GM23338 (cell line): ENCODE data around the gene SYNE2. TPM values are rescaled to one million over a fixed set of nuclear protein-coding genes. Genes with fewer than 3 reads are reported as not detected.

Experiments
- ATAC-seq: fragments of 200-7000 bp; cut with Tn5 transposase; 3 replicates; pipeline ENCODE4 v1.9.1; 2020
- DNase-seq: peaks from one replicate; pipeline ENCODE4 v3.0.0-alpha.2; 2015; ENCODE audit warnings: low spot score
- H2AFZ ChIP-seq: fragments of 200-600 bp; sonication (generic); 2 replicates; pipeline ENCODE4 v1.8.0; 2016; ENCODE audit warnings: antibody characterized with exemption, mild to moderate bottlenecking, moderate library complexity
- H3F3A ChIP-seq: fragments of 200-600 bp; sonication (generic); replicated peaks from 2 replicates; pipeline ENCODE4 v1.8.0; 2017; ENCODE audit warnings: antibody characterized with exemption, mixed run types, low read depth
- H3K27ac ChIP-seq: fragments of 200-600 bp; sonication (generic); 2 replicates; pipeline ENCODE4 v1.6.1; 2016; ENCODE audit warnings: low read depth
- H3K27me3 ChIP-seq: fragments of 200-600 bp; sonication (generic); 2 replicates; pipeline ENCODE4 v1.8.0; 2016; ENCODE audit warnings: mild to moderate bottlenecking, mixed run types, moderate library complexity; ENCODE audit not compliant: insufficient read depth
- H3K36me3 ChIP-seq: fragments of 200-600 bp; sonication (generic); 2 replicates; pipeline ENCODE4 v1.8.0; 2016; ENCODE audit warnings: mild to moderate bottlenecking; ENCODE audit not compliant: insufficient read depth
- H3K4me1 ChIP-seq: fragments of 200-600 bp; sonication (generic); 2 replicates; pipeline ENCODE4 v1.8.0; 2016; ENCODE audit warnings: mild to moderate bottlenecking, moderate library complexity; ENCODE audit not compliant: insufficient read depth
- H3K4me2 ChIP-seq: fragments of 200-600 bp; sonication (generic); 2 replicates; pipeline ENCODE4 v1.7.1; 2017; ENCODE audit warnings: mixed run types
- H3K4me3 ChIP-seq: fragments of 200-600 bp; sonication (generic); 2 replicates; pipeline ENCODE4 v1.6.1; 2016; ENCODE audit warnings: mixed run types
- H3K79me2 ChIP-seq: fragments of 200-600 bp; sonication (generic); replicated peaks from 2 replicates; pipeline ENCODE4 v1.8.0; 2017; ENCODE audit warnings: mild to moderate bottlenecking; ENCODE audit not compliant: insufficient read depth
- H3K9me2 ChIP-seq: fragments of 200-600 bp; sonication (generic); 2 replicates; pipeline ENCODE4 v1.8.0; 2017; ENCODE audit not compliant: insufficient read depth
- H4K20me1 ChIP-seq: fragments of 200-600 bp; sonication (generic); replicated peaks from 2 replicates; pipeline ENCODE4 v1.8.0; 2017; ENCODE audit warnings: mild to moderate bottlenecking; ENCODE audit not compliant: insufficient read depth
- H3K27ac Mint-ChIP-seq: 2 replicates; pipeline ENCODE4 v1.8.0; 2020; ENCODE audit warnings: inconsistent platforms, mild to moderate bottlenecking, moderate library complexity, mixed read lengths
- H3K27me3 Mint-ChIP-seq: 3 replicates; pipeline ENCODE4 v1.8.0; 2022; ENCODE audit warnings: low read depth, mild to moderate bottlenecking, moderate library complexity, mixed read lengths, inconsistent platforms; ENCODE audit not compliant: insufficient read depth, poor library complexity
- H3K36me3 Mint-ChIP-seq: 3 replicates; pipeline ENCODE4 v1.8.0; 2021; ENCODE audit warnings: low read depth, mild to moderate bottlenecking, inconsistent platforms, moderate library complexity, mixed read lengths
- H3K4me1 Mint-ChIP-seq: 3 replicates; pipeline ENCODE4 v1.8.0; 2020; ENCODE audit warnings: mild to moderate bottlenecking, inconsistent platforms, mixed read lengths
- H3K4me3 Mint-ChIP-seq: 3 replicates; pipeline ENCODE4 v1.8.0; 2021; ENCODE audit warnings: moderate library complexity, mild to moderate bottlenecking, inconsistent platforms, mixed read lengths
- H3K9me3 Mint-ChIP-seq: 3 replicates; pipeline ENCODE4 v1.8.0; 2020; ENCODE audit warnings: moderate library complexity, mild to moderate bottlenecking, inconsistent platforms, mixed read lengths
- CREB1 ChIP-seq: fragments of 250-450 bp; sonication (Bioruptor Pico); IDR thresholded peaks from 2 replicates; pipeline ENCODE4 v1.5.0; 2020; ENCODE audit warnings: low read depth, mild to moderate bottlenecking, moderate library complexity
- EZH2 ChIP-seq: fragments of 200-600 bp; sonication (generic); IDR thresholded peaks from one replicate; pipeline ENCODE4 v1.8.0; 2017; ENCODE audit warnings: antibody characterized with exemption, mild to moderate bottlenecking, low read depth; ENCODE audit not compliant: unreplicated experiment
- EZH2phosphoT487 ChIP-seq: fragments of 200-600 bp; sonication (generic); IDR thresholded peaks from one replicate; pipeline ENCODE4 v1.8.1; 2018; ENCODE audit warnings: antibody characterized with exemption; ENCODE audit not compliant: unreplicated experiment
- JUNB ChIP-seq: IDR thresholded peaks from one replicate; pipeline ENCODE4 v1.6.1; 2016; ENCODE audit warnings: antibody characterized with exemption; ENCODE audit not compliant: unreplicated experiment
- STAT1 ChIP-seq: IDR thresholded peaks from one replicate; pipeline ENCODE4 v1.6.1; 2016; ENCODE audit warnings: antibody characterized with exemption; ENCODE audit not compliant: unreplicated experiment
- ZNF114 ChIP-seq: fragments of 250-450 bp; sonication (Bioruptor Pico); IDR thresholded peaks from 2 replicates; pipeline ENCODE4 v1.5.0; 2020; ENCODE audit warnings: mild to moderate bottlenecking, moderate library complexity
- ZNF331 ChIP-seq: fragments of 250-450 bp; sonication (Bioruptor Pico); IDR thresholded peaks from 2 replicates; pipeline ENCODE4 v1.5.0; 2020; ENCODE audit warnings: low read depth, mild to moderate bottlenecking, moderate library complexity
- polyA plus RNA-seq: library from polyadenylated mRNA; unstranded; fragments of >200 nt; fragmentation: Nextera tagmentation; extraction: Ambion mirVana; gene quantifications from 2 replicates; pipeline ENCODE4 v1.2.1, GENCODE V29; 2016
- total RNA-seq: library from RNA; depleted of rRNA; stranded (reverse); fragments of >200 nt; shearing (Covaris generic); gene quantifications from 2 replicates; pipeline ENCODE4 v1.2.3, GENCODE V29; 2014
- TF ChIP-seq, protein P1 (sequence below): IDR thresholded peaks from 2 replicates; pipeline ENCODE4 v1.6.1; 2016; ENCODE audit warnings: antibody characterized with exemption
- TF ChIP-seq, protein P2 (sequence below), 2 experiments: fragments of 200-600 bp in 1 of 2; sonication (generic) in 1 of 2; conservative IDR thresholded peaks; 2 replicates each; pipeline versions ENCODE4 v1.5.1 to v1.6.1; 2016 to 2017; ENCODE audit warnings: antibody characterized with exemption in 2 of 2, low read depth in 2 of 2, mild to moderate bottlenecking in 2 of 2, moderate library complexity in 1 of 2
- TF ChIP-seq, protein P3 (sequence below): fragments of 250-450 bp; sonication (Bioruptor Pico); IDR thresholded peaks from 2 replicates; pipeline ENCODE4 v1.5.0; 2020; ENCODE audit warnings: mild to moderate bottlenecking, moderate library complexity
- TF ChIP-seq, protein P4 (sequence below): IDR thresholded peaks from one replicate; pipeline ENCODE4 v1.6.1; 2018; ENCODE audit warnings: antibody characterized with exemption; ENCODE audit not compliant: unreplicated experiment

SYNE2 gene
- total and polyA plus RNA-seq, 2 experiments from 2014 or later = 34.3 to 86.5 TPM

DNA sequence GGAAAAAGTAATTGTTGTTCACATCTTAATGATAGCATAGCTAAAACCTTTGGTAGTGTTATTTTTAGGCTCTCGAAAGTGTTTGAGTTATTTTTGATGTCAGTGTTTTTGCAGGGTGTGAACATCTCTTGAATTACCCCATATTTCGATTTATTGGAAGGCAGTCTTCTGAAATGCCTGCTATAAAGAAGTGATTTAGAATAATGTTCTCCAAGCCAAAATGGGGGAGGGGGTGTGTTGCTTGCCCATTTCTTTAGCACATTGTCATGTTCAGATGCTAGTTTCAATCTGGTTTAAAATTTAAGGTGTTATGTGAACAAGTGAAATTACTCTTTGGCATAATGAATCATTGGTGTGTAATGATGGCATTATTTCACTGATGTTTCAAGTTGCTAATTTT, 110.6 kb downstream of the SYNE2 start (continued):
- no peak for TF ChIP-seq EZH2
- no peak for TF ChIP-seq ZNF114 (CRISPR knock-in tag)
- TF ChIP-seq, protein P1, sequence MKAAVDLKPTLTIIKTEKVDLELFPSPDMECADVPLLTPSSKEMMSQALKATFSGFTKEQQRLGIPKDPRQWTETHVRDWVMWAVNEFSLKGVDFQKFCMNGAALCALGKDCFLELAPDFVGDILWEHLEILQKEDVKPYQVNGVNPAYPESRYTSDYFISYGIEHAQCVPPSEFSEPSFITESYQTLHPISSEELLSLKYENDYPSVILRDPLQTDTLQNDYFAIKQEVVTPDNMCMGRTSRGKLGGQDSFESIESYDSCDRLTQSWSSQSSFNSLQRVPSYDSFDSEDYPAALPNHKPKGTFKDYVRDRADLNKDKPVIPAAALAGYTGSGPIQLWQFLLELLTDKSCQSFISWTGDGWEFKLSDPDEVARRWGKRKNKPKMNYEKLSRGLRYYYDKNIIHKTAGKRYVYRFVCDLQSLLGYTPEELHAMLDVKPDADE = no peak
- no peak for TF ChIP-seq STAT1

DNA sequence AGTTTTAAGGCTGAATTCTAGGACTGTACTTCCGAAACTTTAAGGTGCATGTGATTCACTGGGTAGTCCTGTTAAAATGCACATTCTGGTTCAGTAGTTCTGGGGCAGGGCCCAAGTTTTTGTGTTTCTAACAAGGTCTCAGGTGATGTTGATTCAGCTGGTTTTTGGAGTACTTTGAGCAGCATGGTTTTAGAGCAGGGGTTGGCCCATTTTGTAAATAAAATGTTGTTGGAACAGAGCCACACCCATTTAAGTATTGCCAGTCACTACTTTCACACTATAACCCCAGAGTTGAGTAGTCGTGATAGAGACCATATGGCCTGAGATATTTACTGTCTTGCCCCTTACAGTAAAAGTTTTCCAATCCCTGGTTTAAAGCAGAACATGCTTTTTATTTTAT, 111.3 kb downstream of the SYNE2 start:
- no peaks in the 10 kb centered on the region for H4K20me1 ChIP-seq
- peak overlapping the region; percentile 86; the same call in 1 of the 2 replicates for H3K27ac Mint-ChIP-seq
- H3K79me2 ChIP-seq = no peaks in the 10 kb centered on the region
- ATAC-seq (no peak; the same call in 2 of the 3 replicates), DNase-seq (peak; percentile 21)
- no peaks in the 10 kb centered on the region for H3F3A ChIP-seq
- no peaks in the 10 kb centered on the region for H3K27me3 ChIP-seq
- no peaks in the 10 kb centered on the region for H3K9me2 ChIP-seq
- no peaks in the 10 kb centered on the region; the same call in 1 of the 2 replicates for H3K36me3 ChIP-seq
- peak overlapping the region; percentile 3; the same call in 1 of the 2 replicates for H3K27ac ChIP-seq
- peaks cover 4% of the 10 kb centered on the region for H3K36me3 Mint-ChIP-seq
- peaks cover 1% of the 10 kb centered on the region for H3K27me3 Mint-ChIP-seq
- H3K4me2 ChIP-seq = peak overlapping the region; percentile 64
- H3K4me1 ChIP-seq = peaks cover 19% of the 10 kb centered on the region
- no peak overlapping the region for H3K4me3 Mint-ChIP-seq
- H3K4me1 Mint-ChIP-seq = peaks cover 20% of the 10 kb centered on the region
- no peaks in the 10 kb centered on the region for H3K9me3 Mint-ChIP-seq
- H2AFZ ChIP-seq = no peak overlapping the region
- H3K4me3 ChIP-seq = peak overlapping the region; percentile 13
- TF ChIP-seq, protein P2, sequence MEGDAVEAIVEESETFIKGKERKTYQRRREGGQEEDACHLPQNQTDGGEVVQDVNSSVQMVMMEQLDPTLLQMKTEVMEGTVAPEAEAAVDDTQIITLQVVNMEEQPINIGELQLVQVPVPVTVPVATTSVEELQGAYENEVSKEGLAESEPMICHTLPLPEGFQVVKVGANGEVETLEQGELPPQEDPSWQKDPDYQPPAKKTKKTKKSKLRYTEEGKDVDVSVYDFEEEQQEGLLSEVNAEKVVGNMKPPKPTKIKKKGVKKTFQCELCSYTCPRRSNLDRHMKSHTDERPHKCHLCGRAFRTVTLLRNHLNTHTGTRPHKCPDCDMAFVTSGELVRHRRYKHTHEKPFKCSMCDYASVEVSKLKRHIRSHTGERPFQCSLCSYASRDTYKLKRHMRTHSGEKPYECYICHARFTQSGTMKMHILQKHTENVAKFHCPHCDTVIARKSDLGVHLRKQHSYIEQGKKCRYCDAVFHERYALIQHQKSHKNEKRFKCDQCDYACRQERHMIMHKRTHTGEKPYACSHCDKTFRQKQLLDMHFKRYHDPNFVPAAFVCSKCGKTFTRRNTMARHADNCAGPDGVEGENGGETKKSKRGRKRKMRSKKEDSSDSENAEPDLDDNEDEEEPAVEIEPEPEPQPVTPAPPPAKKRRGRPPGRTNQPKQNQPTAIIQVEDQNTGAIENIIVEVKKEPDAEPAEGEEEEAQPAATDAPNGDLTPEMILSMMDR (conservative IDR thresholded peaks at IDR 0.05; ENCODE audit: low read depth in 2 of 2) = no peak
- TF ChIP-seq, protein P3, sequence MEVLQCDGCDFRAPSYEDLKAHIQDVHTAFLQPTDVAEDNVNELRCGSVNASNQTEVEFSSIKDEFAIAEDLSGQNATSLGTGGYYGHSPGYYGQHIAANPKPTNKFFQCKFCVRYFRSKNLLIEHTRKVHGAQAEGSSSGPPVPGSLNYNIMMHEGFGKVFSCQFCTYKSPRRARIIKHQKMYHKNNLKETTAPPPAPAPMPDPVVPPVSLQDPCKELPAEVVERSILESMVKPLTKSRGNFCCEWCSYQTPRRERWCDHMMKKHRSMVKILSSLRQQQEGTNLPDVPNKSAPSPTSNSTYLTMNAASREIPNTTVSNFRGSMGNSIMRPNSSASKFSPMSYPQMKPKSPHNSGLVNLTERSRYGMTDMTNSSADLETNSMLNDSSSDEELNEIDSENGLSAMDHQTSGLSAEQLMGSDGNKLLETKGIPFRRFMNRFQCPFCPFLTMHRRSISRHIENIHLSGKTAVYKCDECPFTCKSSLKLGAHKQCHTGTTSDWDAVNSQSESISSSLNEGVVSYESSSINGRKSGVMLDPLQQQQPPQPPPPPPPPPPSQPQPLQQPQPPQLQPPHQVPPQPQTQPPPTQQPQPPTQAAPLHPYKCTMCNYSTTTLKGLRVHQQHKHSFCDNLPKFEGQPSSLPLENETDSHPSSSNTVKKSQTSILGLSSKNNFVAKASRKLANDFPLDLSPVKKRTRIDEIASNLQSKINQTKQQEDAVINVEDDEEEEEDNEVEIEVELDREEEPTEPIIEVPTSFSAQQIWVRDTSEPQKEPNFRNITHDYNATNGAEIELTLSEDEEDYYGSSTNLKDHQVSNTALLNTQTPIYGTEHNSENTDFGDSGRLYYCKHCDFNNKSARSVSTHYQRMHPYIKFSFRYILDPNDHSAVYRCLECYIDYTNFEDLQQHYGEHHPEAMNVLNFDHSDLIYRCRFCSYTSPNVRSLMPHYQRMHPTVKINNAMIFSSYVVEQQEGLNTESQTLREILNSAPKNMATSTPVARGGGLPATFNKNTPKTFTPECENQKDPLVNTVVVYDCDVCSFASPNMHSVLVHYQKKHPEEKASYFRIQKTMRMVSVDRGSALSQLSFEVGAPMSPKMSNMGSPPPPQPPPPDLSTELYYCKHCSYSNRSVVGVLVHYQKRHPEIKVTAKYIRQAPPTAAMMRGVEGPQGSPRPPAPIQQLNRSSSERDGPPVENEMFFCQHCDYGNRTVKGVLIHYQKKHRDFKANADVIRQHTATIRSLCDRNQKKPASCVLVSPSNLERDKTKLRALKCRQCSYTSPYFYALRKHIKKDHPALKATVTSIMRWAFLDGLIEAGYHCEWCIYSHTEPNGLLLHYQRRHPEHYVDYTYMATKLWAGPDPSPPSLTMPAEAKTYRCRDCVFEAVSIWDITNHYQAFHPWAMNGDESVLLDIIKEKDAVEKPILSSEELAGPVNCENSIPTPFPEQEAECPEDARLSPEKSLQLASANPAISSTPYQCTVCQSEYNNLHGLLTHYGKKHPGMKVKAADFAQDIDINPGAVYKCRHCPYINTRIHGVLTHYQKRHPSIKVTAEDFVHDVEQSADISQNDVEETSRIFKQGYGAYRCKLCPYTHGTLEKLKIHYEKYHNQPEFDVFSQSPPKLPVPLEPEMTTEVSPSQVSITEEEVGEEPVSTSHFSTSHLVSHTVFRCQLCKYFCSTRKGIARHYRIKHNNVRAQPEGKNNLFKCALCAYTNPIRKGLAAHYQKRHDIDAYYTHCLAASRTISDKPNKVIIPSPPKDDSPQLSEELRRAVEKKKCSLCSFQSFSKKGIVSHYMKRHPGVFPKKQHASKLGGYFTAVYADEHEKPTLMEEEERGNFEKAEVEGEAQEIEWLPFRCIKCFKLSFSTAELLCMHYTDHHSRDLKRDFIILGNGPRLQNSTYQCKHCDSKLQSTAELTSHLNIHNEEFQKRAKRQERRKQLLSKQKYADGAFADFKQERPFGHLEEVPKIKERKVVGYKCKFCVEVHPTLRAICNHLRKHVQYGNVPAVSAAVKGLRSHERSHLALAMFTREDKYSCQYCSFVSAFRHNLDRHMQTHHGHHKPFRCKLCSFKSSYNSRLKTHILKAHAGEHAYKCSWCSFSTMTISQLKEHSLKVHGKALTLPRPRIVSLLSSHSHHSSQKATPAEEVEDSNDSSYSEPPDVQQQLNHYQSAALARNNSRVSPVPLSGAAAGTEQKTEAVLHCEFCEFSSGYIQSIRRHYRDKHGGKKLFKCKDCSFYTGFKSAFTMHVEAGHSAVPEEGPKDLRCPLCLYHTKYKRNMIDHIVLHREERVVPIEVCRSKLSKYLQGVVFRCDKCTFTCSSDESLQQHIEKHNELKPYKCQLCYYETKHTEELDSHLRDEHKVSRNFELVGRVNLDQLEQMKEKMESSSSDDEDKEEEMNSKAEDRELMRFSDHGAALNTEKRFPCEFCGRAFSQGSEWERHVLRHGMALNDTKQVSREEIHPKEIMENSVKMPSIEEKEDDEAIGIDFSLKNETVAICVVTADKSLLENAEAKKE (CRISPR knock-in tag) = no peak
- TF ChIP-seq ZNF114 (CRISPR knock-in tag) = no peak
- TF ChIP-seq, protein P1 = no peak
- TF ChIP-seq EZH2phosphoT487 = no peak
- TF ChIP-seq CREB1 (CRISPR knock-in tag) = no peak
- TF ChIP-seq, protein P4, sequence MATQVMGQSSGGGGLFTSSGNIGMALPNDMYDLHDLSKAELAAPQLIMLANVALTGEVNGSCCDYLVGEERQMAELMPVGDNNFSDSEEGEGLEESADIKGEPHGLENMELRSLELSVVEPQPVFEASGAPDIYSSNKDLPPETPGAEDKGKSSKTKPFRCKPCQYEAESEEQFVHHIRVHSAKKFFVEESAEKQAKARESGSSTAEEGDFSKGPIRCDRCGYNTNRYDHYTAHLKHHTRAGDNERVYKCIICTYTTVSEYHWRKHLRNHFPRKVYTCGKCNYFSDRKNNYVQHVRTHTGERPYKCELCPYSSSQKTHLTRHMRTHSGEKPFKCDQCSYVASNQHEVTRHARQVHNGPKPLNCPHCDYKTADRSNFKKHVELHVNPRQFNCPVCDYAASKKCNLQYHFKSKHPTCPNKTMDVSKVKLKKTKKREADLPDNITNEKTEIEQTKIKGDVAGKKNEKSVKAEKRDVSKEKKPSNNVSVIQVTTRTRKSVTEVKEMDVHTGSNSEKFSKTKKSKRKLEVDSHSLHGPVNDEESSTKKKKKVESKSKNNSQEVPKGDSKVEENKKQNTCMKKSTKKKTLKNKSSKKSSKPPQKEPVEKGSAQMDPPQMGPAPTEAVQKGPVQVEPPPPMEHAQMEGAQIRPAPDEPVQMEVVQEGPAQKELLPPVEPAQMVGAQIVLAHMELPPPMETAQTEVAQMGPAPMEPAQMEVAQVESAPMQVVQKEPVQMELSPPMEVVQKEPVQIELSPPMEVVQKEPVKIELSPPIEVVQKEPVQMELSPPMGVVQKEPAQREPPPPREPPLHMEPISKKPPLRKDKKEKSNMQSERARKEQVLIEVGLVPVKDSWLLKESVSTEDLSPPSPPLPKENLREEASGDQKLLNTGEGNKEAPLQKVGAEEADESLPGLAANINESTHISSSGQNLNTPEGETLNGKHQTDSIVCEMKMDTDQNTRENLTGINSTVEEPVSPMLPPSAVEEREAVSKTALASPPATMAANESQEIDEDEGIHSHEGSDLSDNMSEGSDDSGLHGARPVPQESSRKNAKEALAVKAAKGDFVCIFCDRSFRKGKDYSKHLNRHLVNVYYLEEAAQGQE = no peak
- no peak for TF ChIP-seq JUNB
- no peak for TF ChIP-seq STAT1
- no peak for TF ChIP-seq EZH2
- TF ChIP-seq ZNF331 = no peak
